Stimulated activated CD4-positive, alpha-beta T cell treated with anti-CD3 and anti-CD28 coated beads, Interleukin-4, amount 100 ng/mL, for 4 hours (primary cell): Measurements from ENCODE around the gene ANTXRL.
"Not testable (repeated sequence)": the region's sequence is repeated elsewhere in the genome, so short reads cannot be mapped to it uniquely, and the experiment has no call there.

Experiments used
- DNase-seq, 2 experiments: peaks; one replicate each; pipeline ENCODE4 v3.0.0-alpha.2; 2020

The ANTXRL gene

DNA sequence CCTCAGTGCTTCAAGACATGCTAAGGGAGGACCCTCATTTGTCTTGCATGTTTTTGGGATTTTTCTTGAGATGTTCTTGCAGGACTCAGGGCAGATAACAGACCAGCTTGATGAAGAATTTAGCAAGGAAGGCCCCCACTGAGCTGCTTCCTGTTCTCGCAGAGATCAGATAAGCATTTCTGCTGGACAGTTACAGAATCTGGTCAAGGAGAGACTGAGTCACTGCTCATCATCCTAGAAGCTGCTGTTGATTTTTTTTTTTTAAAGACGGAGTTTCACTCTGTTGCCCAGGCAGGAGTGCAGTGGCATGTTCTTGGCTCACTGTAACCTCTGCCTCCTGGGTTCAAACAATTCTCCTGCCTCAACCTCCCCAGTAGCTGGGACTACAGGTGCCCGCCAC is 87.6 kb downstream of the ANTXRL start:
- not testable (repeated sequence) for DNase-seq

DNA sequence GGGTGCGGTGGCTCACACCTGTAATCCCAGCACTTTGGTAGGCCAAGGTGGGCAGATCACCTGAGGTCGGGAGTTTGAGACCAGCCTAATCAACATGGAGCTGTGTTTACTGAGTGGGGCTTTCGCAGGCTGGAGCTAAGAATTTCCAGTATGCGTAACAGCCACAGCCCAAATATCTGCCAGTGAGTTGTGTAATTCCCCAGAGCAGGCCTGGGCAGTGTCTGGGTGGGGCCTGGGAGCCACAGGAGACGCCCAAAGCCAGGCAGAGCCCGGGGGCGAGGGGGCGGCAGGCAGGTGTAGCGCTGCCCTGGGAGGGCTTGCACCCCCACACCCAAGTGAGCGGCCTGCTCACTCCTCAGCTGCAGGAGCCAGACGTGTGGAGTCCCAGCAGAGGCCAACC is 88.6 kb downstream of the ANTXRL start, which contains the start of gene ANXA8L1:
TSS of gene ANXA8L1 (plus strand) at position 371 of the 400 bp plus-strand sequence. CDS start 76 bp downstream, outside the sequence.
- not testable (repeated sequence) for DNase-seq

GRCh38 chr10:46377022-46377421 is 90.2 kb downstream of the ANTXRL start:
- DNase-seq = not testable (repeated sequence)

DNA sequence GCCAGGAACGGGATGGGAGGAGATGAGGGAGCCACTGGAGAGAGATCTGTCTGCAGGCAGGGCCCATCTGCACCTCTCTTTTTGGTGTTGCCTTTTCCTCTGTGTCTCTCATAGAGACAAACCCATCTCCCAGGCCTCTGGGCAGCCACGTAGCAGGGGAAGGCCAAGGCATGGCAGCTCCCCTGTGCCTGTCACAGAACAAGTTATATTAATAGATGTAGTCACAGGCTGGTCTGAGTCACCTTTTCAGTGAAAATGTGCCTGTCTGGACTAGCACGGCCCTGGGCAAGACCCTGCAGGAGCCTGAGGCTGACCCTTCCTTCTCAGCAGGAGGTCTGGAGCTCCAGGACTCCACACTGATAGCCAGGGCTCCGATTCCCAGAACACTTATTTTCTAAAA is 90.9 kb downstream of the ANTXRL start:
- DNase-seq = not testable (repeated sequence)

DNA sequence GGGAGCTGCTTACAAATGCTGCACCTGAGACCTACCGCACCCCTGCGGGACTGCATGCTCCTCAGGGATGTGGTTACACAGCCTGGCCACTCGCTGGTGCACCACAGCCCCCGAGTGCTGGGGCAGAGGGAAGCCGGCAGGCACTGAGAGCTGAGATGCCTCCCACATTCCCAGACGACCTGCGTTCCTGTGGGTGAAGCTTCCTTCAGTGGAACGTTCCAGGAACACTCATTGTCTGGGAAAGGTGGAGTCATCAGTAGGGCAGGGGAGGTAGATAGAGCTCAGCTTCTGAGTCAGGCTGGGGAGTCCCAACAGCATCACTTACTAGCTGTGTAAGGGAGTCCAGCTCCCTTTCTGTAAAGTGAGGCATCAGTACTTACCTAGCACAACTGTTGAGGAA is 91.3 kb downstream of the ANTXRL start:
- not testable (repeated sequence) for DNase-seq

- DNase-seq = not testable (repeated sequence)
Measured at GRCh38 chr10:46379233-46379848, 92.5 kb downstream of the ANTXRL start.
